Upper lobe of left lung (tissue), 6 donors: ENCODE measurements around the gene RACK1. TPM values are rescaled to one million over a fixed set of nuclear protein-coding genes. Genes with fewer than 3 reads are reported as not detected.
A peak's percentile ranks its signal among the peaks of the same experiment; 100 is the strongest.

Experiments
- ATAC-seq, 2 donors: fragments of 200-7000 bp; cut with Tn5 transposase; one replicate each; pipeline ENCODE4 v1.9.1; 2022; ENCODE audit warnings: mild to moderate bottlenecking in 2 of 2, moderate library complexity in 2 of 2; ENCODE audit not compliant: low FRiP score in 2 of 2
- DNase-seq, 2 donors: peaks; one replicate each; pipeline ENCODE4 v3.0.0-alpha.2; 2019 to 2020
- H3K27ac ChIP-seq, 4 donors: fragments of 200-600 bp; sonication (generic); one replicate each; pipeline ENCODE4 v1.5.1; 2016 to 2019
- H3K27me3 ChIP-seq, 4 donors: fragments of 200-600 bp; sonication (generic); one replicate each; pipeline ENCODE4 v1.5.1; 2017 to 2019
- H3K36me3 ChIP-seq, 4 donors: fragments of 200-600 bp; sonication (generic); one replicate each; pipeline ENCODE4 v1.5.1; 2016 to 2019
- H3K4me1 ChIP-seq, 4 donors: fragments of 200-600 bp; sonication (generic); one replicate each; pipeline ENCODE4 v1.5.1; 2018 to 2019
- H3K4me3 ChIP-seq, 4 donors: fragments of 200-600 bp; sonication (generic); one replicate each; pipeline ENCODE4 v1.5.1; 2017 to 2019; ENCODE audit warnings: mild to moderate bottlenecking in 2 of 4, moderate library complexity in 1 of 4
- H3K9me3 ChIP-seq, 4 donors: fragments of 200-600 bp; sonication (generic); one replicate each; pipeline ENCODE4 v1.5.1; 2018 to 2019
- CTCF ChIP-seq, 6 experiments: fragments of 450-650 bp in 4 of 6; fragments of 200-600 bp in 2 of 6; sonication (generic) in 2 of 6; IDR thresholded peaks; one replicate each; pipeline ENCODE4 v1.5.1; 2016 to 2019; ENCODE audit warnings: antibody characterized with exemption in 6 of 6
- EP300 ChIP-seq, 4 donors: sonication (generic); formaldehyde crosslinking; IDR thresholded peaks; one replicate each; pipeline ENCODE4 v1.5.1; 2017; ENCODE audit warnings: antibody characterized with exemption in 4 of 4, control low read depth in 2 of 4
- POLR2A ChIP-seq, 4 donors: fragments of 450-650 bp; IDR thresholded peaks; one replicate each; pipeline ENCODE4 v1.5.1; 2016 to 2017; ENCODE audit warnings: antibody characterized with exemption in 4 of 4, mild to moderate bottlenecking in 2 of 4
- POLR2AphosphoS5 ChIP-seq, 2 donors: sonication (generic); formaldehyde crosslinking; IDR thresholded peaks; one replicate each; pipeline ENCODE4 v1.5.1; 2017; ENCODE audit warnings: antibody characterized with exemption in 2 of 2
- WGBS, 2 donors: methylation state at CpG; one replicate each; pipeline ENCODE4 v1.1.5; 2017 to 2018; 5-methylcytosine and 5-hydroxymethylcytosine counted together
- total RNA-seq, 6 donors: library from RNA; depleted of rRNA in 4 of 6; stranded (reverse); fragments of >200 nt in 4 of 6; gene quantifications; one replicate each; pipeline versions ENCODE4 v1.1.0 to v1.2.1, GENCODE V29; 2016 to 2021
- donor health status: DM: no; HTN: no; CAD: no; lungs with moderate emphysema.
- donor health status: DM: no; HTN: yes; CAD: no; lungs with severe emphysema.

The RACK1 gene
- total RNA-seq, 6 donors from 2014 or later, result 801 to 1,863 (median 1,196) TPM

- Histone ChIP-seq H3K4me1 (peaks cover 18 to 44% (median 22%) of the 10 kb centered on the region in 4 donors), H3K4me3 (peak within 1 kb of the TSS; percentile 70 to 84 (median 80)), H3K27me3 (no peaks in the 10 kb centered on the region), H3K36me3 (peaks cover 0 to 8% (median 0%) of the 10 kb centered on the region in 4 donors), H3K9me3 (no peaks in the 10 kb centered on the region), H3K27ac (peak within 1 kb of the TSS; percentile 95 to 98 (median 96))
- DNase-seq (peak; percentile 98 to 99), ATAC-seq (peak; percentile 94 to 97)
- TF ChIP-seq CTCF (IDR thresholded peaks at IDR 0.05), result peak in 3 of 6 experiments; percentile 28 to 53 (median 30)
- TF ChIP-seq EP300 (IDR thresholded peaks at IDR 0.05), result peak in 2 of 4 donors; percentile 18 to 54
- TF ChIP-seq POLR2AphosphoS5 (IDR thresholded peaks at IDR 0.05), result peak; percentile 94 to 99
- peak; percentile 86 to 96 (median 89) for TF ChIP-seq POLR2A (IDR thresholded peaks at IDR 0.05)
- WGBS, 2 donors, result 0 to 1% methylated on average over 34 to 59 of the region's 59 CpGs
Observed at GRCh38 chr5:181223058-181223728, 20.5 kb downstream of the RACK1 start, which contains the start of gene TRIM41. Gene TRIM41, plus strand, starts transcription at chr5:181223281. Its CDS starts 719 bp downstream, at chr5:181224000.

- Histone ChIP-seq H3K27me3 (no peaks in the 10 kb centered on the region), H3K27ac (peak overlapping the region; percentile 95 to 98 (median 96)), H3K9me3 (no peaks in the 10 kb centered on the region), H3K4me3 (peak overlapping the region; percentile 39 to 84 (median 80)), H3K4me1 (peaks cover 20 to 50% (median 26%) of the 10 kb centered on the region in 4 donors), H3K36me3 (peaks cover 0 to 8% (median 0%) of the 10 kb centered on the region in 4 donors)
- TF ChIP-seq EP300 (IDR thresholded peaks at IDR 0.05), result no peak
- peak in 1 of 4 donors; percentile 10 for TF ChIP-seq POLR2A (IDR thresholded peaks at IDR 0.05)
- ATAC-seq (peak in 1 of 2 donors; percentile 2), DNase-seq (no peak)
- WGBS, 2 donors, result 0 to 1% methylated on average over 13 to 18 of the region's 18 CpGs
Observed at GRCh38 chr5:181222630-181223057, 21.1 kb downstream of the RACK1 start.

GRCh38 chr5:181221792-181222629 lies 21.7 kb downstream of the RACK1 start:
- H3K4me1 ChIP-seq, result peaks cover 27 to 56% (median 30%) of the 10 kb centered on the region in 4 donors

GRCh38 chr5:181221105-181221791 lies 22.5 kb downstream of the RACK1 start:
- 55 to 66% methylated on average over 23 to 27 of the region's 27 CpGs for WGBS, 2 donors

More at GRCh38 chr5:181221792-181222629, 21.7 kb downstream of the RACK1 start:
- Histone ChIP-seq H3K36me3 (peaks cover 0 to 3% (median 0%) of the 10 kb centered on the region in 4 donors), H3K27me3 (no peaks in the 10 kb centered on the region), H3K9me3 (no peaks in the 10 kb centered on the region), H3K27ac (peak overlapping the region; percentile 95 to 98 (median 96)), H3K4me3 (peak overlapping the region; percentile 39 to 84 (median 80))
- peak; percentile 73 to 82 for ATAC-seq
- TF ChIP-seq CTCF (IDR thresholded peaks at IDR 0.05), result no peak
- peak in 1 of 4 donors; percentile 36 for TF ChIP-seq POLR2A (IDR thresholded peaks at IDR 0.05)
- peak; percentile 64 to 84 for TF ChIP-seq POLR2AphosphoS5 (IDR thresholded peaks at IDR 0.05)
- WGBS, 2 donors, result 6 to 17% methylated on average over 7 to 46 of the region's 50 CpGs
- peak; percentile 93 to 96 for DNase-seq

More at GRCh38 chr5:181221105-181221791, 22.5 kb downstream of the RACK1 start:
- ATAC-seq (no peak), DNase-seq (peak; percentile 20 to 25)
- Histone ChIP-seq H3K4me1 (peaks cover 34 to 64% (median 36%) of the 10 kb centered on the region in 4 donors), H3K27ac (peak overlapping the region in 3 of 4 donors; percentile 96 to 98 (median 97)), H3K9me3 (no peaks in the 10 kb centered on the region), H3K36me3 (no peaks in the 10 kb centered on the region), H3K27me3 (no peaks in the 10 kb centered on the region), H3K4me3 (peak overlapping the region in 2 of 4 donors; percentile 80 to 84)
- TF ChIP-seq POLR2A (IDR thresholded peaks at IDR 0.05), result no peak
- no peak for TF ChIP-seq POLR2AphosphoS5 (IDR thresholded peaks at IDR 0.05)
- no peak for TF ChIP-seq EP300 (IDR thresholded peaks at IDR 0.05)
- TF ChIP-seq CTCF (IDR thresholded peaks at IDR 0.05), result no peak
